GM21723 (cell line): ENCODE data around the gene FAM20C.
"Not testable (repeated sequence)": the region's sequence is repeated elsewhere in the genome, so short reads cannot be mapped to it uniquely, and the experiment has no call there.

Experiments used
- ATAC-seq: cut with Tn5 transposase; IDR thresholded peaks from one replicate; pipeline ENCODE4 v1.9.1; 2021; ENCODE audit warnings: mild to moderate bottlenecking, moderate library complexity; ENCODE audit not compliant: unreplicated experiment

FAM20C gene

GRCh38 chr7:240887-241421 lies 48.6 kb downstream of the FAM20C start:
- no peak for ATAC-seq

- ATAC-seq, result no peak
Measured at GRCh38 chr7:241513-241912, 49.1 kb downstream of the FAM20C start.

GRCh38 chr7:242826-243579 lies 50.6 kb downstream of the FAM20C start:
- ATAC-seq, result not testable (repeated sequence)

DNA sequence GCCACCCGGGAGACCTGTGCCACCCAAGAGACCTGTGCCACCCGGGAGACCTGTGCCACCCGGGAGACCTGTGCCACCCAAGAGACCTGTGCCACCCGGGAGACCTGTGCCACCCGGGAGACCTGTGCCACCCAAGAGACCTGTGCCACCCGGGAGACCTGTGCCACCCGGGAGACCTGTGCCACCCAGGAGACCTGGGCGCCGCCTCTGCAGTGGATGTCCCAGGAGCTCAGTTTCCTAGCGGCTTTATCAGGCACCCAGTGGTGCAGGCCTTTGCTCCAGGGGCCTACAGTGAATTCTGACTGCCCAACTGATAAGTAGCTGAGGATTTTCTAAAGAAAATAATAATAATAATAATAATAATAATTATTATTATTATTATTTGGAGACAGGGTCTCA lies 51.2 kb downstream of the FAM20C start:
- not testable (repeated sequence) for ATAC-seq

- no peak for ATAC-seq
Measured at GRCh38 chr7:244974-245373, 52.6 kb downstream of the FAM20C start.

DNA sequence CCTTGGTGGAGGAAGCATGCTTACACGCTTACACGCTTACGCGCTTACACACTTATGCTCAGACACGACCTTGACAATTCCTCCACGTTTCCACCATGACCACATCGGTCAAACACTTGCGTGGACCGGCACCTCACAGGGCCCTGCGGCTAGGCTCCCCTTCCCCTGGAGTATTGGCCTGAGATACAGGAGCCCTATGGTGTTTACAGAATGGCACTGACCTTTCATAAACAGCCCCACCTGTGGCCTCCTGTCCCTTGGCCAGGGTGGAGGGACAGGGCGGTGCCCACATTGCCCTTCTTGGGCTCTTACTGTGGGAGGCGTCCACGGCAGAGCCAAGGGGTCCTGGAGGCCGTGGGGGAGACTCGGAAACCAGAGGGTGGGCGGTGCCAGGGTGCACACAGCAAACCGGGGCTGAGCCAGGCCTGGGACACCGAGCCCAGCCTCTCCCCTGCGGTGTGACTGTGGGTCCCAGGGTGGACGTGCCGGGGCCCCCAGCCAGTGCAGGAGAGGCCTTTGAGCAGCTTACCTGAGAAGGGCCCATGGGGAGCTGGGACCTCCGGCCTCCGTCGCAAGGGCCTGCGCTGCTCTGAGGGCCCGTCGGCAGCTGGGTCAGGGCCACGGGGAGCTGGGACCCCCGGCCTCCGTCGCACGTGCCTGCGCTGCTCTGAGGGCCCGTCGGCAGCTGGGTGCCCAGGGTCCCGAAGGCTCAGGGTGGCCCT lies 53.4 kb downstream of the FAM20C start:
- no peak for ATAC-seq

DNA sequence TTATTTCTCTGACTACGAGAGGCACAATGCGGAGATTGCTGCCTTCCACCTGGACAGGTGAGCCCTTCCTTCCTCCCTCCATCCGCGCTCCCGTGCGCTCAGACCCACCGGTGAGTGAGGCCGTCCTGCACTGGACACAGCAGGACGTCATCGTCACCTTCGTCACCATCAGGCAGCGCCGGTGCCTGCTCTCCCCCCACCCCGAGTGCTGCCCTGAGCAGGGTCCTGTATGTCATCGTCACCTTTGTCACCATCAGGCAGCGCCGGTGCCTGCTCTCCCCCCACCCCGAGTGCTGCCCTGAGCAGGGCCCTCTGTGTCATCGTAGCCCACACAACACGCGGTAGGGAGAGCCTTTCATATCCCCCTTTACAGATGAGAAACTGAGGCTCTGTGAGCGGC lies 54.1 kb downstream of the FAM20C start:
- ATAC-seq, result no peak

GRCh38 chr7:247181-247580 lies 54.8 kb downstream of the FAM20C start:
- no peak for ATAC-seq

- ATAC-seq, result no peak
Measured at GRCh38 chr7:247636-248035, 55.3 kb downstream of the FAM20C start.

DNA sequence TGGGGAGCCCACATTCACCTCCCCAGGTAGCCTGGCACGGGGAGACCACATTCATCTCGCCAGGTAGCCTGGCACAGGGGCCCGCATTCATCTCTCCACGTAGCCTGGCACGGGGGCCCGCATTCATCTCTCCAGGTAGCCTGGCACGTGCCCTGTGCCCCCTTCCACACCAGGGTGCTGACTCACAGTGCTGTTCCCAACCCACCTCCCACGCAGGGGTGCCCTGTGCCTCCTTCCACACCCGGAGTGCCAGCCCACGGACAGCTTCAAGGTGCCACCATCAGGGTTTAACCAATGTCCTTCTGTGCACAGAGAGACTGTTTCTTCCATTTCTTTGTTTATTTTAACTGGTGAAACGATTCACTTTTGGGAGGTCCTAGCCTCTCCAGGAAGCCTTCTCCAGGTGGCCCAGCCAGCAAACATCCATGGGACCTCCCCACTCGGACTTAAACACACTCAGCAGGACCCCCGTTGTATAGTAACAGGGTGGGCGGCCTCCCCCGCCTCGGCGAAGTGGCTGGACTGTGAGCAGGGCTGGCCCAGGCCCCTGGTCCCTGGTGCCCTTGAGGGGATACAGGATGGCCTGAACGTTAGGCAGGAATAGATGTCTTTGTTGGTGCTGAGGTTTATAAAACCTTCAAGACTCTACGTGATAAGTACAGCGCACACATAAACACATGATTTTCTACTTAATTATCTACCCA lies 56.5 kb downstream of the FAM20C start:
- ATAC-seq, result no peak

DNA sequence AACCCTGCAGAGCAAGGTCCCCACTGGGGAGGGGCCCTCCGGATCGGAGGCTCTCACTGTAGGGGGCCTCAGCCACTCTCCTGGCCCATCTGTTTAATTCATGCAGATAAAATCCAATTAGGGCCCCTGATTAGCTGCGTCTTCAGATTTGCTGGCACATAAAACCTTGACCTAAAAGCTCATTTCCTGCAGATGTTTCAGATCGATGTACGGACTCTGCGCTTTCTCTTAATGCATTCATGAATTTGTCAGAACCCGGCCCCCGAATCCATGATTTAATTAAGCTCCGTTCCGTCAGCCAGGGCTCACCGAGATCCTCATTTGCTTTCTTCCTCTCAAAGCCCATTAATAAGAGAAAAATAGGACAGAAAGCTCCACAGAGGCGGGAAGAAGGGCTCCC lies 57.6 kb downstream of the FAM20C start:
- no peak for ATAC-seq

- no peak for ATAC-seq
Measured at GRCh38 chr7:250523-250922, 58.2 kb downstream of the FAM20C start.

DNA sequence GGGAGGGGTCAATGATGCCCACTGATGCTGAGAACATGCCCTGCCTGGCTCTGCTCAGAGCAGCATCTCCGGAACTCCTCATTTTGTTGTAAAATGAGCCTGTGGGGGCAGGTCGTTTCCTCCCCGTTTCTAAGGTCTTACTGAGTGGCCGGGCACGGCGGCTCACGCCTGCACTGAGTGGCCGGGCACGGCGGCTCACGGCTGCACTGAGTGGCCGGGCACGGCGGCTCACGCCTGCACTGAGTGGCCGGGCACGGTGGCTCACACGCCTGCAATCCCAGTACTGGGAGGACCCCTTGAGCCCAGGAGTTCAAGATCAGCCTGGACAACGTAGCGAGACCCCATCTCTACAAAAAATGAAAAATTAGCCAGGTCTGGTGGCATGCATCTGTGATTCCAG lies 58.6 kb downstream of the FAM20C start:
- no peak for ATAC-seq

DNA sequence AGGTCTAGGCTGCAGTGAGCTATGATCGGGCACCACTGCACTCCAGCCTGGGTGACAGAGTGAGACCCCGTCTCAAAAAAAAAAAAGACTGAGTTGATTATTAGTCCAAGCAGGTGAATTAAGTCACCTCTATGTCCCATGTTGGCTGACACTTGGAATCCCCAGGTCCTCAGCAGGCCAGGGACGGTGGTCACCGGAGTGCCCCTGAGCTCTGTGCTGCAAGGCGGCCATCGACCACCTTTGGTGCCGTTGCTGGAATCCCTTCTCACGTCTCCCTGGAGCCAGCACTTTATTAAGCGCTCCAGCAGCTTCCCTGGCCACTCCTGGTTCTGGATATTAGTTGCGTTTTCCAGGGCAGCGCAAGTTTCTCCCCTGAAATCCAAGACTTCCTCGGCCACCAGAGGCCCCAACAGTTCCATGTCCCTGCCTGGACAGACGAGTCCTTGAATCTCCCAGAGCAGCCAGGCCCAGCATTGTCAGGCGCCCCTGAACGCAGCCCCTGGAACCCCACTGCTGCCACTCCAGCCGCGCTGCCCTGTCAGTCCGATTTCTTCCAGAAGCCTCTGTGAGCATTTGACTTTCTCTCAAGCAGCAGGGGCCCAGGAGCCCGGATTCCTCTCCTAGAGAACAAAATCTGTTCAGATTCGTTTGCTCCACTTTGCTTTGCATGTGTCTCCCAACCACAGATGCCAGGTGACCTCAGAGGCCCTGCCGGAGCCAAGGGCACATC lies 59.2 kb downstream of the FAM20C start:
- ATAC-seq, result no peak

GRCh38 chr7:252216-252965 lies 60.0 kb downstream of the FAM20C start:
- ATAC-seq, result no peak

- ATAC-seq, result no peak
Measured at GRCh38 chr7:252981-253380, 60.6 kb downstream of the FAM20C start.

DNA sequence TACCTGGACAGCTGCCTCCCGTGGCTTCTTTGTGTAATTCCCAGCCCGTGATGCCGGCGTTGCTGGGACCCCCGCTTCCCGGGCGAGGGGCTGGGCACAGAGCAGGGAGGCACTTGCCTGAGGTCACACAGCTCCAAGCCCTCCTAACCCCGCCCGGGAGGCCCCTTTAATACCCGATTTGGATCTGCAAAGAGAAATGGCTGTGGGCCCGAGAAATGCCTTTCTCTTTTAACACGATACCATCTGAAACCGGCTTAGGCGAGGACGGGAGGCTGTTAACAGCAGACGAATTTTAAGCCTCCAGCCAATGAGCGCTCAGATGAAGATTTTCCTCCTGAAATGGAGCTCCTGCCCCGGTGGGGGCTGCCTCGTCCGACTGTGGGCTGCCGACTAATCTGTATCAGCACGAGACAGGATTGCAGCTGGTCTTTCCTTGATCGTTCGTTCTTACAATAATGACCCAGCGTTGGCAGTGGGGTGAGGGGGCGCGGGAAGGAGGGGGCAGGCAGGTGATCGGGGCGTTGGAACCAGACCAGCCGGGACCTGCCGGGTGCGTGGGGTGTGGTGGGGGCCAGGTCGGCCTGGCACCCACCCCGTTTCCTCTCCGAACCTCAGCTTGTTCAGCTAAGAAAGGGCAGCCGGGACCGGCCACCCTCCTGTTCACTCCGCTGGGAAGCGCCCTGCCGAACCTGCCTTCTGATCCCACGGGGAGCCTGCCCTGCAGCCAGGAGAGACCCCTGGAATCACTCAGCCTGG lies 61.4 kb downstream of the FAM20C start:
- ATAC-seq, result no peak

DNA sequence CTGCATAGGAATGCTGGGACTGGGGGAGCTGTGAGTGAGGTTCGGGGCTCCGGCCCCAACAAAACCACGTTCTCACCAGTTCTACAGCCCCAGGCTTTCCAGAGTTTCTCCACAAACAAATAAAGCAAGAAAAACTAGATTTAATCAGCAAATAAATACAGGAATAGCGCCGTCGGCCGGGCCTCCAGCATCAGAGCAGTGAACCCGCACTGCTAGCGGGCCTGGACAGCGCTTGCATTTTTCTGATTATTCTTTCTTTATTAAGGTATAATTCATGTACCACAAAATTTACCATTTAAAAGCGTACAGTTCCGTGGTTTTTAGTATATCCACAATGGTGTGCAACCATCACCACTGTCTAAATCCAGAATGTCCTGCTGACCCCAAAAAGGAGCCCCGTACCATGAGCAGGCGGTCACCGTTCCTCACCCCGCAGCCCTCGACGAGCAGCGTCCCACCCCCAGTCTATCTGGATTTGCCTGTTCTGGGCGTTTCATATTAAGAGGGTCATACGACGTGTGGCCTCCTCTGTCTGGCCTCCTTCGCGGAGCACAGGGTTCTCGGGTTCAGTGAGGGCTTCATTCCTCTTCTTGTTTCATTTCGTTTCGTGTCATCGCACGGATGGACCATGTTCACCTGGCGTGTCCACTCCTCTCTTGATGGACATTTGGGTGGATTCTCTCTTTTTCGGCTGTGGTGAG lies 62.1 kb downstream of the FAM20C start:
- no peak for ATAC-seq

DNA sequence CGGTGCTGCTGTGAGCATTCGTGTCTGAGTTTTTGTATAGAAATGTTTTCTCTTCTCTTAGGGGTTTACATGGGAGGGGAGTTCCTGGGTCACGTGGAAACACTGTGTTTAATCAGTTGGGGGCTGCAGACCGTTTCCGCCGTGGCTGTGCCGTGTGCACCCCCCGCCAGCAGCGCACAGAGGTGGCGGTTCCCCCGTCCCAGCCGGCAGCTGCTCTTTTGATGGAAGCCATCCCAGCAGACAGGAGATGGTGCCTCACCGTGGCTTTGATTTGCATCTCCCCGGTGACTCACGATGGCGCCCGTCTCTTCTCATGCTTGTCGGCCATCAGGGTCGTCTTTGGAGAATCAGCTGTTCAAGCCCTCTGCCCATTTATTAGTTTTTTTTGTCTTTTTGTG lies 62.7 kb downstream of the FAM20C start:
- ATAC-seq, result no peak
